GM12865 (cell line): ENCODE measurements around the gene RPS6KA2.

Source experiments
- DNase-seq: peaks from one replicate; pipeline ENCODE4 v3.0.0; 2010; ENCODE audit warnings: low read depth
- H3K4me3 ChIP-seq: 2 replicates; pipeline ENCODE4 v1.5.1; 2011; ENCODE audit warnings: mild to moderate bottlenecking, low read depth, low read length, control low read depth
- CTCF ChIP-seq: IDR thresholded peaks from 2 replicates; pipeline ENCODE4 v1.5.1; 2011; ENCODE audit warnings: low read length, control low read depth, low read depth, inconsistent platforms; ENCODE audit not compliant: insufficient read depth; ENCODE audit errors: missing control alignments

The RPS6KA2 gene

GRCh38 chr6:166463359-166464067 is 163.5 kb downstream of the RPS6KA2 start:
- DNase-seq: no peak
- TF ChIP-seq CTCF: no peak
- no peak overlapping the region for H3K4me3 ChIP-seq

GRCh38 chr6:166462461-166463135 is 164.5 kb downstream of the RPS6KA2 start:
- no peak overlapping the region for H3K4me3 ChIP-seq
- no peak for TF ChIP-seq CTCF
- DNase-seq: no peak

GRCh38 chr6:166461821-166462460 is 165.1 kb downstream of the RPS6KA2 start:
- no peak for TF ChIP-seq CTCF
- no peak overlapping the region for H3K4me3 ChIP-seq
- no peak for DNase-seq

GRCh38 chr6:166460473-166461437 is 166.3 kb downstream of the RPS6KA2 start:
- DNase-seq: no peak
- no peak overlapping the region for H3K4me3 ChIP-seq
- no peak for TF ChIP-seq CTCF

- no peak for TF ChIP-seq CTCF
- no peak overlapping the region for H3K4me3 ChIP-seq
- no peak for DNase-seq
Observed at GRCh38 chr6:166459906-166460305, 167.1 kb downstream of the RPS6KA2 start.

- no peak overlapping the region for H3K4me3 ChIP-seq
- TF ChIP-seq CTCF: no peak
- no peak for DNase-seq
Observed at GRCh38 chr6:166459272-166459671, 167.8 kb downstream of the RPS6KA2 start.
